HG03432 (cell line): ENCODE measurements around the gene TTC33.

Experiments
- ATAC-seq: cut with Tn5 transposase; IDR thresholded peaks from one replicate; pipeline ENCODE4 v1.9.1; 2021; ENCODE audit warnings: mild to moderate bottlenecking, moderate library complexity; ENCODE audit not compliant: unreplicated experiment

Gene TTC33

GRCh38 chr5:40681363-40682153, 74.2 kb downstream of the TTC33 start:
- ATAC-seq = peak; percentile 24

- no peak for ATAC-seq
Measured at GRCh38 chr5:40680741-40681362, 74.9 kb downstream of the TTC33 start.

DNA sequence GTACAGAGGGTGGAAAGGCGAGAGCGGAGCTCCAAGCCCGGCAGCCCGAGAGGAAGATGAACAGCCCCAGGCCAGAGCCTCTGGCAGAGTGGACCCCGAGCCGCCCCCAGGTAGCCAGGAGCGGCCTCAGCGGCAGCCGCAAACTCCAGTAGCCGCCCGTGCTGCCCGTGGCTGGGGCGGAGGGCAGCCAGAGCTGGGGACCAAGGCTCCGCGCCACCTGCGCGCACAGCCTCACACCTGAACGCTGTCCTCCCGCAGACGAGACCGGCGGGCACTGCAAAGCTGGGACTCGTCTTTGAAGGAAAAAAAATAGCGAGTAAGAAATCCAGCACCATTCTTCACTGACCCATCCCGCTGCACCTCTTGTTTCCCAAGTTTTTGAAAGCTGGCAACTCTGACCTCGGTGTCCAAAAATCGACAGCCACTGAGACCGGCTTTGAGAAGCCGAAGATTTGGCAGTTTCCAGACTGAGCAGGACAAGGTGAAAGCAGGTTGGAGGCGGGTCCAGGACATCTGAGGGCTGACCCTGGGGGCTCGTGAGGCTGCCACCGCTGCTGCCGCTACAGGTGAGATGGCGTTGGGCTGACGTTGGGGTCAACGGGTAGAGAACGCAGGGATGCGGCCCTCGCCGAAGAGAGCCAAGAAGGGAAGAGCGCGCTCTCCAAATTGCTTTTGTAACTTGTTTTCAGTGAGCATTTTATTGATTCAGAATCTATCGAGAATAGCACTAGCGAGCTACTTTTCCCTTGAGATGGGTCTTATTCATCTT, 75.7 kb downstream of the TTC33 start, which contains the start of gene PTGER4:
Gene PTGER4 (plus strand): TSS at position 3 of the 769 bp plus-strand sequence. CDS start 1,079 bp downstream, outside the sequence.
- peak; percentile 36 for ATAC-seq

DNA sequence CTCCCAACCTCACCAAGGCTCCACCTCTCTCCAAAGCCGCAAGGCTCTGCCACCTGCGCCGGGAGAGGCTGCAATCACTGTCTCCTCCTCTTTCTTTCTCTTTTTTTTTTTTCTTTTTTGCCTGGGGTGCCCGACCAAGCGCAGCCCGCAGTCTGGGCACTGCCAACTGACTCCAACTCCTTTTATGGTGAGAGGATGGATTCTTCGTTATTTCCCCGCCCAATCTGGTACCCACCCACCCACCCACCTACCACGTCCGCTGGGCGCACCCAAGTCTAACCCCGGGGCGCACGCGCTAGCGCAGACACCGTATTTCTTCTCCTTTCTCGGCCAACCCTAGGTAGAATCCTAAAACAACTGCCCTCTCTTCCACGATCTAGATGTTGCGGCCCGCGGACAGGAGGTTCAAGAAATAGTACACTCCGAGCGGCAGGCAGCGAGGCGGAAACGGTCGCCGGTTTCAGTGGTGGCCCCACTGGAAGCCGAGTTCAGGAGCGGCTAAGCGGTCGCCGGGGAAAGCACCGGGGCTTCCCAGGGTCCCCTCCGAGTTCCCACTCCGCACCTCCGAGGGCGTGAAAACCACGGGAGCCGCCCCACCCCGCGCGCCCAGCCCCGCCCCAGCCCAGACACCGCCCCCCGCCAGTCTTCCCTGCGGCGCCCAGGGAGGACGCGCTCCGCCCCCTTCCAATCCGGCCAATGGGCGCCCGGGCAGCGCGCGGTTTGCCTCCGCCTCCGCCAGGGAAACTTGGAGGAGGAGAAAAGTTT, 76.4 kb downstream of the TTC33 start:
- peak; percentile 82 for ATAC-seq

- ATAC-seq = no peak
Measured at GRCh38 chr5:40678460-40679147, 77.2 kb downstream of the TTC33 start.

DNA sequence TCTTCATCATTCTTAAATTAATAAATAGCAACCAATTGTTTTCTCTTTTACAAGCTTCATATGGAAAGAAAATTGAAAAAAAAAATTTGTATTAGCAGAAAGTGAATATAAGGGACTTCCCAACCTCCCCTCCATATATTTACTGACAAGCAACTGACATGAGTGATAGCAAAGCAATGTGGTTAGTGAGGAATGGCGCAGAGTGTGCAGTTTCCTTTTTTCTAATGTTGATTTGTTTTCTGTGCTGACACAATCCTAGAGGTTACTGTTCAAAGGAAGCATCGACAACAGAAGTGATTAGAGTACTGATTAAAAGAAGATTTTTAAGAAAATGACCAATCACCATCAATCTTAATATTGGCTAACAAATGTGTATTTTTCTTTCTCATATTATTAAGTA, 77.7 kb downstream of the TTC33 start:
- no peak for ATAC-seq

DNA sequence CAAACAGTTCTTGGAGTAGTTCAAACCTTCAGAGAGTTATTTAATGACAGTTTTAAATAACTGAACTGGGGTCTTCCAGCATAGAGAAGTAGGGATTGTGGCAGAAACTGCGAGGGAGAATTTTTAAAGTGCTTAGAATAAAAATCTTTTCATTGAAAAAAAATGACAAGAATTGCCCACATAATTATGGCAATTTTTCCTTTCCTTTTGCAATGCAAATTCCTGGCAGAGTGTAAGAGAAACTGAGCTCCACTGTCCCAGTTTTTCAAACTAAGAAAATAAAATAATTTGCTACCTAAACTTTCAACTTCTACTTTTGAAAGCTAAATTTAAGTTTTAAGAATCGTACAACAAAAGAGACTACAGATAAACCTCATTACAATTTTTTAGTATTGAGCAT, 78.3 kb downstream of the TTC33 start:
- ATAC-seq = no peak

GRCh38 chr5:40676613-40677343, 79.0 kb downstream of the TTC33 start:
- ATAC-seq = no peak

GRCh38 chr5:40675396-40676133, 80.2 kb downstream of the TTC33 start:
- ATAC-seq = no peak

- ATAC-seq = no peak
Measured at GRCh38 chr5:40674661-40675235, 81.0 kb downstream of the TTC33 start.

- no peak for ATAC-seq
Measured at GRCh38 chr5:40672425-40672824, 83.3 kb downstream of the TTC33 start.

DNA sequence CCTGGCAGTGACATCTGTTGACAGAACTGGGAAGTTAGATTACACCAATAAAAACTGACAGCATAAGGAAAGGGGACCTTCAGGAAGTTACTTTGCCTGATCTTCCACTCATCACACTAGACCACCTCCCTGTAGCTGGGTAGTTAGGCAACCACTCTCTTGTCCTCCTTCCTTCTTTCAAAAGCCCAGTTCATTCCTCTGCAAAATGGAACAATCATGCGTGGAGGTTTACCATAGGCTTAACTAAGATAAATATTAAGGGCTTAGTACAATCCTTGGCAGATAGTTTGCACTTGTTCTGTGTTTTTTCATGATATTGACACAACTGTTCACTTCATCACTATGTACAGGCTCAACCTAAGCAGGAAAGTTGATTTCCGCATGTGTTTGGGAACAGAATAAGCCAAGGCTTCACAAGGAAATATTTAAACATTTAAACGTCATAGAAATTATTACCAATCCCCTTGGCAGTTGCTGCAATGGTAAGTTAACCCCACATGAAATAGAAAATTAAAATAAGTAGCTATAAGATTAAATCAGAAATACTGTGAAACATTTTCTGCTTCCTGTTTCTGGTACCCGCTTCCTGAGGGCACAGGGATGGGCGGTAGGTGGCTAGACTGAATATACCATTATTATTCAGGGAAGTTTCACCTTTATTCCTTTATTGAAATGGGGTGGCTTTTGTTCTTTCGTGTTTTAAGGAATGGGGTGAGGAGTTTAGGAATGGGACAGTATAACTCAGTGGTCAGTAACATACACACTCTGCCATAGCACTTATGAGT, 86.0 kb downstream of the TTC33 start:
- ATAC-seq = no peak

GRCh38 chr5:40667161-40667663, 88.5 kb downstream of the TTC33 start:
- ATAC-seq = no peak

- no peak for ATAC-seq
Measured at GRCh38 chr5:40666657-40667056, 89.1 kb downstream of the TTC33 start.

DNA sequence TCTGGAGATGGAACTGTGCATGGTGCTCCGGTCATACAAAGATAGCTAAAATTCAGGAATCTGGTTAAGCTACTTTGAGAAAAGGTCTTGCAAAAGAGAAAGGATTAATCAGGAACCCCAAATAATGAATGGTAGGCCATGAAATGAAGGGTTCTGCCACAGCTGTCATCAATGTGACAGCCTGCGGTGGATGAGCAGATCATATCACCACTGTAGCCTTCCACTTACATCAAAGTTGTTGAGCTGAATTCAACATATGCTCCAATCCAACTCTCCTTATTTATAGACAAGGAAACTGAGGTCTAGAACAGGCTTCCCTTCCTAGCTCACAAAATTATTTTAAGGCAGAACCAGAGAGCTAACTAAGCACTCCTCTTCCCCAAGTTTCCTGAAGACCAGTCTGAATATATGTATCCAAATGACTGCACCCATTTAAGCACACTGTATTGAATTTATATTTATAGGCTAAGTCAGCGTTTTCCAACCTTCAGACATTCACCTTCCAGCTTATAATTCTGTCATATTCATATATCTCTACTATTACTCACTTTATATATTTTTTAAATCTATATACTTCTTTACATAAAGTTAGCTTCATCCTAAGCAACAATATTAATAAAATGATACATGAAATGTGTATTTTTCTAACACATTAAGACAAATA, 90.0 kb downstream of the TTC33 start:
- ATAC-seq = no peak

- no peak for ATAC-seq
Measured at GRCh38 chr5:40660751-40661150, 95.0 kb downstream of the TTC33 start.

DNA sequence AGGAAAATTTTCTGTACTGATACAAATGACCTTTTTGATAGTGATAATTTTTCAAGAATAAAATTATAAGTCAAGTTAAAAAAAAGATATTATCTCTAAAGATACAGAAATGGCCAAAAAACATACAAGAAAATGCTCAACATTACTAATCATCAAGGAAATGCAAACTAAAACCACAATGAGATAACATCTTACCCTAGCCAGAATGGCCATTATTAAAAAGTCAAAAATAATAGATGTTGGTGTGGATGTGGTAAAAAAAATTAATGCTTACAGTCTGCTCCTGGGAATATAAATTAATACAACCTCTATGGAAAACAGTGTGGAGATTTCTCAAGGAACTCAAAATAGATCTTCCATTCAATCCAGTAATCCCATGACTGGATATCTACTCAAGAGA, 99.0 kb downstream of the TTC33 start:
- ATAC-seq = no peak
